ENCODE data around the gene RBP3.

The RBP3 gene

GRCh38 chr10:47306387-47307210, 41.6 kb upstream of the RBP3 start:
- no peaks in the 10 kb centered on the region for H4K20me1 ChIP-seq (ENCODE audit: insufficient read depth)
- H3K4me3 ChIP-seq (IDR thresholded peaks at IDR 0.05; ENCODE audit: insufficient read depth, low read depth, low read length), result no peak overlapping the region
- H3K27me3 ChIP-seq (ENCODE audit: insufficient read depth, low read depth), result no peaks in the 10 kb centered on the region
- no peak overlapping the region for H3K4me2 ChIP-seq
- no peaks in the 10 kb centered on the region for H3K79me2 ChIP-seq (ENCODE audit: insufficient read depth, low read depth)
- TF ChIP-seq CTCF (conservative IDR thresholded peaks at IDR 0.05; ENCODE audit: low read depth, low read length), result no peak
- H3K4me1 ChIP-seq (ENCODE audit: low read depth, poor library complexity, severe bottlenecking), result no peaks in the 10 kb centered on the region
- no peak overlapping the region for H3K9ac ChIP-seq
- no peak overlapping the region for H2AFZ ChIP-seq (ENCODE audit: low read depth)
- H3K36me3 ChIP-seq (ENCODE audit: insufficient read depth), result no peaks in the 10 kb centered on the region
- H3K27ac ChIP-seq, result no peak overlapping the region

- TF ChIP-seq CTCF (conservative IDR thresholded peaks at IDR 0.05; ENCODE audit: low read depth, low read length), result no peak
- Histone ChIP-seq H3K4me2 (no peak overlapping the region), H4K20me1 (ENCODE audit: insufficient read depth) (no peaks in the 10 kb centered on the region), H3K27me3 (ENCODE audit: insufficient read depth, low read depth) (no peaks in the 10 kb centered on the region), H3K4me3 (IDR thresholded peaks at IDR 0.05; ENCODE audit: insufficient read depth, low read depth, low read length) (no peak overlapping the region), H3K27ac (no peak overlapping the region), H3K9ac (no peak overlapping the region), H2AFZ (ENCODE audit: low read depth) (no peak overlapping the region), H3K36me3 (ENCODE audit: insufficient read depth) (no peaks in the 10 kb centered on the region), H3K79me2 (ENCODE audit: insufficient read depth, low read depth) (no peaks in the 10 kb centered on the region), H3K4me1 (ENCODE audit: low read depth, poor library complexity, severe bottlenecking) (no peaks in the 10 kb centered on the region)
Observed at GRCh38 chr10:47307381-47307780, 40.8 kb upstream of the RBP3 start.

GRCh38 chr10:47308775-47309174, 39.4 kb upstream of the RBP3 start:
- no peak overlapping the region for H3K4me2 ChIP-seq
- TF ChIP-seq CTCF (conservative IDR thresholded peaks at IDR 0.05; ENCODE audit: low read depth, low read length), result no peak
- no peaks in the 10 kb centered on the region for H3K79me2 ChIP-seq (ENCODE audit: insufficient read depth, low read depth)
- H3K27me3 ChIP-seq (ENCODE audit: insufficient read depth, low read depth), result no peaks in the 10 kb centered on the region
- no peak overlapping the region for H3K27ac ChIP-seq
- H4K20me1 ChIP-seq (ENCODE audit: insufficient read depth), result no peaks in the 10 kb centered on the region
- H3K36me3 ChIP-seq (ENCODE audit: insufficient read depth), result no peaks in the 10 kb centered on the region
- H3K4me1 ChIP-seq (ENCODE audit: low read depth, poor library complexity, severe bottlenecking), result no peaks in the 10 kb centered on the region
- H3K4me3 ChIP-seq (IDR thresholded peaks at IDR 0.05; ENCODE audit: insufficient read depth, low read depth, low read length), result no peak overlapping the region
- no peak overlapping the region for H2AFZ ChIP-seq (ENCODE audit: low read depth)
- no peak overlapping the region for H3K9ac ChIP-seq

GRCh38 chr10:47309408-47310089, 38.6 kb upstream of the RBP3 start:
- no peak overlapping the region for H2AFZ ChIP-seq (ENCODE audit: low read depth)
- H4K20me1 ChIP-seq (ENCODE audit: insufficient read depth), result no peaks in the 10 kb centered on the region
- H3K4me2 ChIP-seq, result no peak overlapping the region
- no peaks in the 10 kb centered on the region for H3K4me1 ChIP-seq (ENCODE audit: low read depth, poor library complexity, severe bottlenecking)
- no peak overlapping the region for H3K27ac ChIP-seq
- no peaks in the 10 kb centered on the region for H3K36me3 ChIP-seq (ENCODE audit: insufficient read depth)
- peak; percentile 41; the same call in 1 of the 2 replicates for TF ChIP-seq CTCF (conservative IDR thresholded peaks at IDR 0.05; ENCODE audit: low read depth, low read length)
- H3K9ac ChIP-seq, result no peak overlapping the region
- no peak overlapping the region for H3K4me3 ChIP-seq (IDR thresholded peaks at IDR 0.05; ENCODE audit: insufficient read depth, low read depth, low read length)
- no peaks in the 10 kb centered on the region for H3K27me3 ChIP-seq (ENCODE audit: insufficient read depth, low read depth)
- no peaks in the 10 kb centered on the region for H3K79me2 ChIP-seq (ENCODE audit: insufficient read depth, low read depth)
